HL-60/S4 (cell line): ENCODE results near the gene SYNDIG1.

Experiments used
- in situ Hi-C: fragments of 300-500 bp; cut with MboI; formaldehyde crosslinking; loops from 2 replicates; pipeline ENCODE4 v1.14.3; 2022; ENCODE audit warnings: low sequenced_read_pairs

Gene SYNDIG1

GRCh38 chr20:24446811-24447210 is 22.6 kb upstream of the SYNDIG1 start:
- in situ Hi-C loops = no loop called here

- in situ Hi-C loops = no loop called here
Measured at GRCh38 chr20:24448170-24448569, 21.3 kb upstream of the SYNDIG1 start.

- in situ Hi-C loops = no loop called here
Measured at GRCh38 chr20:24449026-24449720, 20.3 kb upstream of the SYNDIG1 start.

- in situ Hi-C loops = no loop called here
Measured at GRCh38 chr20:24450177-24450576, 19.3 kb upstream of the SYNDIG1 start.

- in situ Hi-C loops = no loop called here
Measured at GRCh38 chr20:24450624-24451376, 18.6 kb upstream of the SYNDIG1 start.

- in situ Hi-C loops = no loop called here
Measured at GRCh38 chr20:24451428-24451827, 18.0 kb upstream of the SYNDIG1 start.

- in situ Hi-C loops = no loop called here
Measured at GRCh38 chr20:24452016-24452415, 17.4 kb upstream of the SYNDIG1 start.

GRCh38 chr20:24452498-24453127 is 16.8 kb upstream of the SYNDIG1 start:
- in situ Hi-C loops = no loop called here

- in situ Hi-C loops = no loop called here
Measured at GRCh38 chr20:24453869-24454268, 15.6 kb upstream of the SYNDIG1 start.

- in situ Hi-C loops = no loop called here
Measured at GRCh38 chr20:24455081-24455480, 14.3 kb upstream of the SYNDIG1 start.

- in situ Hi-C loops = no loop called here
Measured at GRCh38 chr20:24456398-24456781, 13.0 kb upstream of the SYNDIG1 start.

- in situ Hi-C loops = no loop called here
Measured at GRCh38 chr20:24458436-24458835, 11.0 kb upstream of the SYNDIG1 start.

- in situ Hi-C loops = no loop called here
Measured at GRCh38 chr20:24459733-24460132, 9.7 kb upstream of the SYNDIG1 start.

GRCh38 chr20:24460712-24461111 is 8.7 kb upstream of the SYNDIG1 start:
- in situ Hi-C loops = no loop called here

GRCh38 chr20:24461848-24462247 is 7.6 kb upstream of the SYNDIG1 start:
- in situ Hi-C loops = no loop called here

GRCh38 chr20:24462460-24463010 is 6.9 kb upstream of the SYNDIG1 start:
- in situ Hi-C loops = no loop called here

GRCh38 chr20:24465159-24465558 is 4.3 kb upstream of the SYNDIG1 start:
- in situ Hi-C loops = no loop called here

- in situ Hi-C loops = no loop called here
Measured at GRCh38 chr20:24465730-24466129, 3.7 kb upstream of the SYNDIG1 start.

GRCh38 chr20:24468401-24469115 is 871 bp upstream of the SYNDIG1 start:
- in situ Hi-C loops = no loop called here

GRCh38 chr20:24469894-24470745 is 691 bp downstream of the SYNDIG1 start:
- in situ Hi-C loops = no loop called here
